Prostate gland (tissue), 2 donors: Measurements from ENCODE around the gene MAB21L1. TPM values are rescaled to one million over a fixed set of nuclear protein-coding genes. Genes with fewer than 3 reads are reported as not detected.

Source experiments
- DNase-seq: peaks from one replicate; pipeline ENCODE4 v3.0.0-alpha.2; 2019; ENCODE audit warnings: low spot score
- H3K27ac ChIP-seq, 2 donors: fragments of 200-600 bp; sonication (generic); 2 replicates each; pipeline ENCODE4 v1.5.1; 2017 to 2019
- H3K27me3 ChIP-seq: fragments of 200-600 bp; sonication (generic); replicated peaks from 2 replicates; pipeline ENCODE4 v1.5.1; 2019; ENCODE audit not compliant: insufficient read depth
- H3K36me3 ChIP-seq, 2 donors: fragments of 200-600 bp; sonication (generic); 1 replicate in 1 of 2; 2 replicates in 1 of 2; pipeline versions ENCODE4 v1.5.1 to v1.8.1; 2017 to 2019
- H3K4me1 ChIP-seq: fragments of 200-600 bp; sonication (generic); replicated peaks from 2 replicates; pipeline ENCODE4 v1.5.1; 2019
- H3K4me3 ChIP-seq, 2 donors: fragments of 200-600 bp; sonication (generic); 2 replicates each; pipeline ENCODE4 v1.5.1; 2017 to 2019
- H3K9me3 ChIP-seq: fragments of 200-600 bp; sonication (generic); 2 replicates; pipeline ENCODE4 v1.5.1; 2017
- POLR2A ChIP-seq: fragments of 450-650 bp; IDR thresholded peaks from one replicate; pipeline ENCODE4 v1.6.1; 2016; ENCODE audit warnings: antibody characterized with exemption, mild to moderate bottlenecking
- POLR2AphosphoS5 ChIP-seq: sonication (generic); formaldehyde crosslinking; IDR thresholded peaks from one replicate; pipeline ENCODE4 v1.6.1; 2017; ENCODE audit warnings: antibody characterized with exemption
- WGBS: methylation state at CpG from one replicate; pipeline ENCODE4 v1.1.5; 2018; 5-methylcytosine and 5-hydroxymethylcytosine counted together
- intact Hi-C: fragments of 100-400 bp; cut with DNase I; formaldehyde crosslinking; loops from one replicate; pipeline ENCODE4 v1.14.2; 2022
- total RNA-seq, 2 donors: library from RNA; depleted of rRNA; stranded (reverse); fragments of >200 nt; gene quantifications; one replicate each; pipeline ENCODE4 v1.1.0, GENCODE V29; 2016
- TF ChIP-seq, protein P1 (sequence below), 4 experiments: fragments of 200-600 bp in 2 of 4; fragments of 450-650 bp in 2 of 4; sonication (generic) in 2 of 4; IDR thresholded peaks; 1 replicate in 3 of 4; 2 replicates in 1 of 4; pipeline ENCODE4 v1.5.1; 2016 to 2019; ENCODE audit warnings: antibody characterized with exemption in 4 of 4, mild to moderate bottlenecking in 2 of 4, moderate library complexity in 2 of 4

The MAB21L1 gene
- total RNA-seq, 2 donors from 2014 or later = 0.51 to 3.1 TPM

DNA sequence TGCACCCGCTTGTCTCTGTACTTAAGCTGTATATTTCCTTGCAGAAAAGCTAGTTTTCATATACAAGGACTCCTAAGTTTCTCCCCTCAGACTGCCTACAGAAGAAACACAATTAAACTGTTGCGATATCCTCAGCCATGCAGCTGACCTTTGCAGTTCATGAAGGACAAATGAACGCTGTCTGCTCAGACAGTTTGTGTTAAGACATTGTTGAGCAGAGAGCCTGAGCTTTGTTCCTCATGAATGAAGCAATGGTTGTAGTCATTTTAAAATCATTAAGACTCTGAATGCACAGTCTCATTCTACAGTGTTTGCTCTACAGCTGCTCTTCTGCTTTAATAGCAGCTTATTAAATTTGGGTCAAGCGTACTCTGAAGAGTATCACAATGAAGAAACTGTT is 23.2 kb upstream of the MAB21L1 start:
- Histone ChIP-seq H3K27me3 (no peaks in the 10 kb centered on the region), H3K36me3 (no peaks in the 10 kb centered on the region), H3K4me1 (no peaks in the 10 kb centered on the region), H3K27ac (no peak overlapping the region), H3K4me3 (no peak overlapping the region), H3K9me3 (no peaks in the 10 kb centered on the region)
- TF ChIP-seq POLR2A (no peak), POLR2AphosphoS5 (no peak)
- TF ChIP-seq, protein P1, sequence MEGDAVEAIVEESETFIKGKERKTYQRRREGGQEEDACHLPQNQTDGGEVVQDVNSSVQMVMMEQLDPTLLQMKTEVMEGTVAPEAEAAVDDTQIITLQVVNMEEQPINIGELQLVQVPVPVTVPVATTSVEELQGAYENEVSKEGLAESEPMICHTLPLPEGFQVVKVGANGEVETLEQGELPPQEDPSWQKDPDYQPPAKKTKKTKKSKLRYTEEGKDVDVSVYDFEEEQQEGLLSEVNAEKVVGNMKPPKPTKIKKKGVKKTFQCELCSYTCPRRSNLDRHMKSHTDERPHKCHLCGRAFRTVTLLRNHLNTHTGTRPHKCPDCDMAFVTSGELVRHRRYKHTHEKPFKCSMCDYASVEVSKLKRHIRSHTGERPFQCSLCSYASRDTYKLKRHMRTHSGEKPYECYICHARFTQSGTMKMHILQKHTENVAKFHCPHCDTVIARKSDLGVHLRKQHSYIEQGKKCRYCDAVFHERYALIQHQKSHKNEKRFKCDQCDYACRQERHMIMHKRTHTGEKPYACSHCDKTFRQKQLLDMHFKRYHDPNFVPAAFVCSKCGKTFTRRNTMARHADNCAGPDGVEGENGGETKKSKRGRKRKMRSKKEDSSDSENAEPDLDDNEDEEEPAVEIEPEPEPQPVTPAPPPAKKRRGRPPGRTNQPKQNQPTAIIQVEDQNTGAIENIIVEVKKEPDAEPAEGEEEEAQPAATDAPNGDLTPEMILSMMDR (IDR thresholded peaks at IDR 0.05) = no peak
- intact Hi-C loops = no loop called here
- 51% methylated on average over 4 of the region's 4 CpGs for WGBS
- DNase-seq = no peak

- Histone ChIP-seq H3K4me1 (no peaks in the 10 kb centered on the region), H3K27ac (no peak overlapping the region), H3K27me3 (no peaks in the 10 kb centered on the region), H3K36me3 (no peaks in the 10 kb centered on the region), H3K4me3 (no peak overlapping the region), H3K9me3 (no peaks in the 10 kb centered on the region)
- intact Hi-C loops = no loop called here
- TF ChIP-seq POLR2AphosphoS5 = no peak
- TF ChIP-seq, protein P1 (IDR thresholded peaks at IDR 0.05) = no peak
- no peak for TF ChIP-seq POLR2A
- WGBS = 74% methylated on average over 2 of the region's 2 CpGs
- DNase-seq = no peak
These were observed 22.7 kb upstream of the MAB21L1 start for GRCh38 chr13:35499196-35499662.

- no peak overlapping the region for H3K4me3 ChIP-seq
- no peaks in the 10 kb centered on the region for H3K4me1 ChIP-seq
- H3K36me3 ChIP-seq = no peaks in the 10 kb centered on the region
- DNase-seq = no peak
- H3K9me3 ChIP-seq = no peaks in the 10 kb centered on the region
- no peak overlapping the region for H3K27ac ChIP-seq
- no peak for TF ChIP-seq POLR2A
- no peak for TF ChIP-seq POLR2AphosphoS5
- TF ChIP-seq, protein P1 (IDR thresholded peaks at IDR 0.05) = no peak
- intact Hi-C loops = no loop called here
- no peaks in the 10 kb centered on the region for H3K27me3 ChIP-seq
These were observed 21.7 kb upstream of the MAB21L1 start for GRCh38 chr13:35498231-35498630.

DNA sequence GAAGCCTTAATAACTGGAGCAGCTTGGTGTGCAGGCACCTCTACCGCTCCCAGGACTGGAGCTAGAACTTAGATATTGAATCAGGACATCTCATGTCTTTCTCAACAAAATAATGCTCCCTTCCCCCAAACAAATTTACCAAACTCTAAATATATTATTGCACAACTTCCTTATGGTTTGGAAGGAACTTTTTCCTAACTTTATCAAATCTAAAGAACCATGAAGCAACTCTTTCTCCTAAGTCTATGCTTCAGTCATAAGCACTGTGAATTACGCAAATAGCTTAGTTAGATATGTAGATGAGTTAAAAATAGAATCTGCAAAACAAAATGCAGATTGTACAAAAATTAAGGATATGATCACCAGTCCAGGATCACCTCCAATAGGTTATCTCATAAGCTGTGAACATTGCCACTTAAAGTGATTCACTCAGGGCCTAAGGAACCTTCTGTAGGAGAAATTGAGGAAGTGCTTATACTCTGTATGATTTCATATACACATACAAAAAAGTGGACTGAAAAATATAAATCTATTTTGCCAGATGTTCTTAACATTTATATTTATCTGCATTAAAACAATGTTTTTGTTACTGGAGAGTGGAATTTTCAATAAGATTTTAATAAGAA is 20.4 kb upstream of the MAB21L1 start:
- H3K9me3 ChIP-seq = no peaks in the 10 kb centered on the region
- no peak for DNase-seq
- TF ChIP-seq POLR2AphosphoS5 = no peak
- TF ChIP-seq, protein P1 (IDR thresholded peaks at IDR 0.05) = no peak
- TF ChIP-seq POLR2A = no peak
- WGBS = 94% methylated on average over 2 of the region's 2 CpGs
- no peak overlapping the region for H3K27ac ChIP-seq
- no peaks in the 10 kb centered on the region for H3K4me1 ChIP-seq
- H3K27me3 ChIP-seq = no peaks in the 10 kb centered on the region
- intact Hi-C loops = no loop called here
- H3K36me3 ChIP-seq = no peaks in the 10 kb centered on the region
- H3K4me3 ChIP-seq = no peak overlapping the region

DNA sequence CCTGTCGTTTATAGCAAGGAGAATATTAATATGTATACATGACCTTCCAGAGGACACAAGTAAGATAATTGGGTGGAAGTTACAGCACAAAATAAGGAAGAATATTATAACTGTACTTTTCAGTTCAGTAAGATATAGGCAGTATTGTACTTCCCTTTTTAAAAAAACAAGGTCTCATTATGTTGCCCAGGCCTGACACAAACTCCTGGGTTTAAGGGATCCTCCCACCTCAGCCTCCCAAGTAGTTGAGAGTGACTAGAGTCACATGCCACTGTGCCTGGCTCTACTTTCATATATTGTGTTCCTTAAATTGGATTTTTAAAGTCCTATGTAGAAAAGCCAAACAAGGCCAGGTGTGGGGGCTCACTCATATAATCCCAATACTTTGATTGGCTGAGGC is 19.5 kb upstream of the MAB21L1 start:
- Histone ChIP-seq H3K4me3 (no peak overlapping the region), H3K36me3 (no peaks in the 10 kb centered on the region), H3K27ac (no peak overlapping the region), H3K4me1 (no peaks in the 10 kb centered on the region), H3K27me3 (no peaks in the 10 kb centered on the region), H3K9me3 (no peaks in the 10 kb centered on the region)
- WGBS = 70% methylated on average over 1 of the region's 1 CpG
- no peak for DNase-seq
- intact Hi-C loops = no loop called here
- no peak for TF ChIP-seq POLR2AphosphoS5
- no peak for TF ChIP-seq POLR2A
- TF ChIP-seq, protein P1 (IDR thresholded peaks at IDR 0.05) = no peak
